NT2/D1 (cell line): ENCODE results near the gene MGLL.

Source experiments
- DNase-seq: peaks from one replicate; pipeline ENCODE4 v3.0.0-alpha.2; 2011; ENCODE audit warnings: low read depth, low spot score
- H3K27me3 ChIP-seq: 2 replicates; pipeline ENCODE4 v1.6.0; 2011; ENCODE audit warnings: mild to moderate bottlenecking; ENCODE audit not compliant: insufficient read length, insufficient read depth
- H3K36me3 ChIP-seq: 2 replicates; pipeline ENCODE4 v1.6.1; 2011; ENCODE audit warnings: mild to moderate bottlenecking, low read length, mixed read lengths; ENCODE audit not compliant: insufficient read depth, insufficient read length
- H3K4me1 ChIP-seq: 2 replicates; pipeline ENCODE4 v1.5.1; 2011; ENCODE audit not compliant: insufficient read depth, insufficient read length
- H3K4me3 ChIP-seq: 2 replicates; pipeline ENCODE4 v1.5.1; 2011; ENCODE audit warnings: low read depth; ENCODE audit not compliant: insufficient read length
- H3K9ac ChIP-seq: 2 replicates; pipeline ENCODE4 v1.6.0; 2011; ENCODE audit warnings: low read depth; ENCODE audit not compliant: insufficient read length
- H3K9me3 ChIP-seq: 2 replicates; pipeline ENCODE4 v1.5.1; 2011; ENCODE audit warnings: mild to moderate bottlenecking, low read length; ENCODE audit not compliant: insufficient read depth
- SUZ12 ChIP-seq: IDR thresholded peaks from 2 replicates; pipeline ENCODE4 v1.6.1; 2011; ENCODE audit not compliant: insufficient read length, insufficient read depth; ENCODE audit errors: extremely low read depth
- YY1 ChIP-seq: IDR thresholded peaks from 2 replicates; pipeline ENCODE4 v1.6.1; 2011; ENCODE audit not compliant: insufficient read length, insufficient read depth
- ZNF274 ChIP-seq: IDR thresholded peaks from 2 replicates; pipeline ENCODE4 v1.6.1; 2011; ENCODE audit warnings: mild to moderate bottlenecking, low read depth, low read length

Gene MGLL

DNA sequence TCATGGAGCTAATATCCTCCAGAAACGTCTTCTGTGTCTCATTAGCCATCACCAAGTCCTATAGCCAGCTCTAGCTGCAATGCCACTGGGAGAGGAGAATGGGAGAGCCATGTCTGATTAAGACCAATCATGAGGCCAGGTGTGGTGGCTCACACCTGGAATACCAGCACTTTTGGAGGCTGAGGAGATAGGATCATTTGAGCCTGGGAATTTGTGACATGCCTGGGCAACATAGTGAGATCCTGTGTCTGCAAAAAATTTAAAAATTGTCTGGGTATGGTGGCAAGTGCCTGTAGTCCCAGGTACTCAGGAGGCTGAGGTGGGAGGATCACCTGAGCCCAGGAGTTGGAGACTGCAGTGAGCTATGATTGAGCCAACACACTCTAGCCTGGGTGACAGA is 13.1 kb downstream of the MGLL start:
- no peaks in the 10 kb centered on the region for H3K36me3 ChIP-seq
- TF ChIP-seq SUZ12 = no peak
- no peak for TF ChIP-seq YY1
- TF ChIP-seq ZNF274 = no peak
- no peak overlapping the region for H3K9ac ChIP-seq
- no peaks in the 10 kb centered on the region for H3K27me3 ChIP-seq
- DNase-seq = no peak
- H3K9me3 ChIP-seq = peaks cover 9% of the 10 kb centered on the region
- H3K4me1 ChIP-seq = peaks cover 2% of the 10 kb centered on the region
- H3K4me3 ChIP-seq = no peak overlapping the region

DNA sequence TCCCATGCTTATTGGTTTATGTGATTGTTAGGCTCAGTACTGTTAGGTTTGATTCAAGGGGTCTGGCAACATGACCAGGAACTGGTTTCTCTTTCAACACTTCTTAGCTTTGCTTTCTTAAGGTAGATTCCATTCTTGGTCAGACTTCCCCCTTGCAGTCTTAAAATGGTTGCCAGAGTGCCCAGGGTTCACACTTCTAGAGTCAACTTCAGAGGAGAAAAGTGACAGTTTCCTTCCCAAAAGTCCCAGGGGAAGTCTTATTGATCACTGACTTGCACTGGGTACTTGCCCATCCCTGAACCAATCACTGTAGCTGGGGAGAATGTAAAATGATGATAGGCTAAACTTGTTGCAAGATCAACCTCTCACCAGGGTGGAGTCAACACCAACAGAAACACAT is 14.1 kb downstream of the MGLL start:
- Histone ChIP-seq H3K36me3 (no peaks in the 10 kb centered on the region), H3K4me1 (no peaks in the 10 kb centered on the region), H3K4me3 (no peak overlapping the region)

DNA sequence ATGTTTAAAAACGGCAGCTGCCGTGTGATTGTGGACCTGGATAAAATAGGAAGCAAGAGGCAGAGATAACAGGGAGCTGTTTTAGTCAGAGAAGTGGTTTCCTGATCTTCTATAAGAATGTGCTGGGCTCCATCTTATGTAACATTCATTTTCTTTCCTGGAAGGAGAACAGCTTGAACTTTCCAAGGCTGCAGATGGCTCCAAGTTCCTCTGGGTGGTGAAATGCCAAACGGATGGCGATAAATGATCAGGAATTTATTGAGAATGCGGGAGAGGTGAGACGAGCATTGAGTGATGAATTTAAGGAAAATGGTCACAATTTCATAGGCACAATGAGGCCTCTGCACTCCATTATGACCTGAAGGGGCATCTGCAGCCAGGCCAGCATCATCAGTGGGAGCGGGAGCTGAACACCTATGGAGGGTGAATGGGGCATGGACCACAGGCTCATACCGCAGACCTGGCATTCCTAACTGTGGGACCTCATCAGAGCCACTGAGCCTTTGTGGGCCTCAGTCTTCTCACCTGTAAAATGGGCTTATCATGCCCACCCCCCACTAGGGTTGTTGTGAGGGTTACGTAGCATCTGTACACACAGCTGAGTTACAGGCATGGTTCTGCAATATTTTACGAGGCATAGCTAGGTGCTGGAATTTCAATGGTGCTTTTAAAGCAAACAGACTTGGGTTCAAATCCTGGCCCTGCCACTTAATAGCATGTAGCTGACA is 17.1 kb downstream of the MGLL start:
- no peak for DNase-seq
- Histone ChIP-seq H3K36me3 (no peaks in the 10 kb centered on the region), H3K9ac (no peak overlapping the region), H3K9me3 (no peaks in the 10 kb centered on the region), H3K4me3 (no peak overlapping the region), H3K4me1 (no peaks in the 10 kb centered on the region), H3K27me3 (no peaks in the 10 kb centered on the region)
- no peak for TF ChIP-seq SUZ12
- no peak for TF ChIP-seq ZNF274
- no peak for TF ChIP-seq YY1

More for the DNA sequence above, 14.1 kb downstream of the MGLL start:
- no peaks in the 10 kb centered on the region for H3K27me3 ChIP-seq
- TF ChIP-seq ZNF274 (no peak), YY1 (no peak), SUZ12 (no peak)
- no peak for DNase-seq
- no peak overlapping the region for H3K9ac ChIP-seq
- H3K9me3 ChIP-seq = peaks cover 9% of the 10 kb centered on the region

DNA sequence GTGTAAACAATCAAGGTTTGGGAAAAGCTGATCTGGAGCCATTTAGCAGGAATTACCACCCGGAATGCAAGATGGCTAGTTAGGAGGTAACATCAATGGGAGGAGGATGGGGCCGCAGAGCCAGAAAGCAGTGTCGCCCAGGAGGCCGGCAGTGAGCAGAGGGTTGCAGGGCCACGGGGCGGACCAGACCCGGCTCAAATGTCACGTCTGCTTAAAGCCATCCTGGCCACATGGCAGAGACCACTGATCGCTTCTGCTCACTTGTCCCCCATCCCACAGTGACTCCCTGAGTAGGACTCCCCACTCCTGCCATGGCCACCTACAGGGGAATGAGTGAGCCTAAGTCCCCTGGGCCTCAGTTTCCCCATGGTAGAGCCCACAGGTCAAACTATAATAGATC is 18.2 kb downstream of the MGLL start:
- TF ChIP-seq YY1 = no peak
- DNase-seq = no peak

DNA sequence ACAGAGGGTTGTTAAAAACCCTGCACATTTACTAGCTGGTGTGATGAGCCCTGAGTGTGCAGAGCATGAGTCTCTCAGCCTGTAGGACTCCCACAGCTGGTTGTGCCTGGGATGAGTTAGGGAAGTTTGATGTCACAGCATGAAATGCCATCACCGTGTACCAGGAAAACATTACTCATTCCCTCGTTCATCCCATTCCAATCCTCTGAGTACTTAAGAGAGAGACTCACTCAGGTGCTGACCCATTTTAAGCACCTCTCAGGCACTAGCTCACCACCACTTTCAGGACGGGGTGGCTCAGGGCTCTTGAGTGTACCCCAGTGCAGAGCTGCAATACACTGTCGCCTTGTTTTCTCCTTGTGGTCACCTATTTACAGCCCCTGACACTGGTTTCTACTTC is 18.7 kb downstream of the MGLL start:
- Histone ChIP-seq H3K9ac (no peak overlapping the region), H3K36me3 (no peaks in the 10 kb centered on the region), H3K4me3 (no peak overlapping the region), H3K9me3 (no peaks in the 10 kb centered on the region), H3K27me3 (no peaks in the 10 kb centered on the region), H3K4me1 (no peaks in the 10 kb centered on the region)
- DNase-seq = no peak
- TF ChIP-seq SUZ12 = no peak
- no peak for TF ChIP-seq YY1
- TF ChIP-seq ZNF274 = no peak

More for the DNA sequence above, 18.2 kb downstream of the MGLL start:
- no peaks in the 10 kb centered on the region for H3K9me3 ChIP-seq
- H3K27me3 ChIP-seq = no peaks in the 10 kb centered on the region
- H3K9ac ChIP-seq = no peak overlapping the region
- no peaks in the 10 kb centered on the region for H3K36me3 ChIP-seq
- H3K4me1 ChIP-seq = no peaks in the 10 kb centered on the region
- no peak overlapping the region for H3K4me3 ChIP-seq

DNA sequence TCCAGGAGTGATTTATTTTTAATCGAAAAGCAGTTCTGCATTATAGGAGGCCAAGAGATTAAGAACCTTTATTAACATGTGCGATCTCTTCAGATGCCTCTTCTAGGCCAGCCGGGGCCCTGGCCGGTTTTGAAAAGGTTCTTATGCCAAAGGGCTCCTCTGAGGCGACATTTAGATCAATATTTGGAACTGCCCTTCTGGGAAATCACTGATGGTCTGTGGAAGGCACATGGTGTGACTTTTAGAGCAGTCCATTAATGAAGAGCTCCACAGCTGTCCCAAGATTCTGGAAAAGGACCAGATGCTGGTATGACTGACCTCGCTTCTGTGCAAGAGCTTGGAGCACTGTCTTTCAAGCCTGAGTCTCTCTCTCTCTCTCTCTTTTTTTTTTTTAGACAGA is 19.7 kb downstream of the MGLL start:
- H3K4me1 ChIP-seq = no peaks in the 10 kb centered on the region
- DNase-seq = no peak
- no peak for TF ChIP-seq SUZ12
- TF ChIP-seq ZNF274 = no peak
- TF ChIP-seq YY1 = no peak
- no peaks in the 10 kb centered on the region for H3K27me3 ChIP-seq
- no peaks in the 10 kb centered on the region for H3K9me3 ChIP-seq
- no peak overlapping the region for H3K9ac ChIP-seq
- H3K4me3 ChIP-seq = no peak overlapping the region
- no peaks in the 10 kb centered on the region for H3K36me3 ChIP-seq

DNA sequence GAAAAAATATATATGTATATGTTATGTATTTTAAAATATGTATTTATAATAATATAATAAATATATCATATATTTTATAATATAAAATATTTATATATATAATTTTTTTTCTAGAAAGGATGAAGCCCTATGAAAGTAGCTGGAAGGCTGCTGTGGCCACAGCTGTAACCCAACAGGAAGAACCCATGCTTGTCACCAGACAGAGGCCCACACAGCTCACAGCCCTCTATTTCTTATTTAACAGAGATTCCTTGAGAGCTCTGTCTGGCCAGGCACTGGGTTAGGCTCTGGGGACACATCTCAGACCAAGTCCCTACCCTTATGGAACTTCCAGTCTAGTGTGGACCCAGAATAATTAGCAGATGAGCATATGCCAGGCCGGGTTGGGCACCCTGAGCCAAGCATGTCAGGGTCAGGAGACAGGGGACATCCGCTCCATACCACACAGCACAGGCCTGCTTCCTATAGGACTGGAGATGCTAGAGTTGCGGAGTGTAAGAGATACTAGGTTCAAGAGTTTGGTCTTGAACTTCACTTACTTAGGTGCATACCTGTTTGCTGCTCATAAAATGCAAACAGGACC is 20.5 kb downstream of the MGLL start:
- H3K27me3 ChIP-seq = no peaks in the 10 kb centered on the region
- H3K9me3 ChIP-seq = no peaks in the 10 kb centered on the region
- H3K9ac ChIP-seq = no peak overlapping the region
- H3K4me3 ChIP-seq = no peak overlapping the region
- H3K4me1 ChIP-seq = no peaks in the 10 kb centered on the region
- no peak for TF ChIP-seq ZNF274
- no peaks in the 10 kb centered on the region for H3K36me3 ChIP-seq
- no peak for DNase-seq

DNA sequence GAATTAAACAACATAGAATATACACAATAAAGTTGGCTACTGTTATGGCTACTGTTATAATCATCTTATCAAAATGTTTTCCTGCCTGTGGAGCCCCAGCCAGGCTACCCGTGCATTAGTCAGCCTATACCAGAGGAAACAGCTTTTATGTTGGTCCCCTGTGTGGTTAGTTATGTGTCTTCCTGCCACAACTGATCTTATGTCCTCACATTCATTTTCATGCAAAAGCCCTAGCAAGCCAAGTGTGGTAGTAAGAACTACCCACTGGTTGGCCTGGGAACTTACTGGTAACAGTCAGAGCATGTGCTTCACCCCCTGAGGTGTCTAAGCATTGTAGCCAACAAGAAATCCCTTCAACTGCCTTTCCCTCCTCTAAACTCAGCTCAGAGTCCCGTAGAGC is 21.8 kb downstream of the MGLL start:
- peak; percentile 35 for DNase-seq
- TF ChIP-seq SUZ12 = no peak
- TF ChIP-seq YY1 = no peak
- TF ChIP-seq ZNF274 = no peak
- no peaks in the 10 kb centered on the region for H3K36me3 ChIP-seq
- H3K27me3 ChIP-seq = no peaks in the 10 kb centered on the region
- no peaks in the 10 kb centered on the region for H3K4me1 ChIP-seq
- no peaks in the 10 kb centered on the region for H3K9me3 ChIP-seq
- H3K9ac ChIP-seq = no peak overlapping the region
- H3K4me3 ChIP-seq = no peak overlapping the region
